LNCaP clone FGC (cell line): ENCODE measurements around the gene SLC41A2.

Source experiments
- DNase-seq: peaks from one replicate; pipeline ENCODE4 v3.0.0-alpha.2; 2011; ENCODE audit warnings: low read depth
- H3K4me3 ChIP-seq: 2 replicates; pipeline ENCODE4 v1.5.1; 2011; ENCODE audit warnings: mild to moderate bottlenecking, low read depth, low read length, control low read depth
- TF ChIP-seq, protein P1 (sequence below): IDR thresholded peaks from 2 replicates; pipeline ENCODE4 v1.5.1; 2012; ENCODE audit warnings: mild to moderate bottlenecking; ENCODE audit not compliant: control insufficient read depth, insufficient read depth; ENCODE audit errors: extremely low read depth

Gene SLC41A2

DNA sequence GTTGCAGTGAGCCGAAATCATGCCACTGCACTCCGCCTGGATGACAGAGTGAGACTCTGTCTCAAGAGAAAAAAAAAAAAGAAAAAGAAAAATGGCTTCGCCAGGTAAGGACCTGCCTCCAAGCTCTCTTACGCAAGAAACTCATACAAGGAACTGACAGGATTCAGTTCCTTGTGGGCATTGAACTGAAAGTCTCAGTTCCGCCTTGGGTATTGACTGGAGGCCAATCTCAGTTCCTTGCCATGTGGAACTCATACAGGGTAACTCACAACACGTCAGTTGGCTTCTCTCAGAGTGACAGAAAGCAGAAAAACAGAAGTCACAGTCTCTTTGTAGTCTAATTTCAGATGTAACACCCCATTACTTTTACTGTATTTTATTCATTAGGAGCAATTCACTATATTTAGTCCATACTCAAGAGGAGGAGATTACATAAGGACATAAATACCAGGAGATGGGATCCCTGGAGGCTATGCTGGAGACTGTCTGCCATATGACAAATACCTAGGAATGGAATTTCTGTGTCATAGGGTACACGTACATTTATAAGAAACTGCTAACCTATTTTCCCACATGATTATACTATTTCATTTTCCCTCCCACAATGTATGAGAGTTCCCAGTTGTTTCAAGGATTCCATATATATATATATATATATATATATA is 16.7 kb upstream of the SLC41A2 start:
- H3K4me3 ChIP-seq = no peak overlapping the region
- no peak for DNase-seq
- TF ChIP-seq, protein P1, sequence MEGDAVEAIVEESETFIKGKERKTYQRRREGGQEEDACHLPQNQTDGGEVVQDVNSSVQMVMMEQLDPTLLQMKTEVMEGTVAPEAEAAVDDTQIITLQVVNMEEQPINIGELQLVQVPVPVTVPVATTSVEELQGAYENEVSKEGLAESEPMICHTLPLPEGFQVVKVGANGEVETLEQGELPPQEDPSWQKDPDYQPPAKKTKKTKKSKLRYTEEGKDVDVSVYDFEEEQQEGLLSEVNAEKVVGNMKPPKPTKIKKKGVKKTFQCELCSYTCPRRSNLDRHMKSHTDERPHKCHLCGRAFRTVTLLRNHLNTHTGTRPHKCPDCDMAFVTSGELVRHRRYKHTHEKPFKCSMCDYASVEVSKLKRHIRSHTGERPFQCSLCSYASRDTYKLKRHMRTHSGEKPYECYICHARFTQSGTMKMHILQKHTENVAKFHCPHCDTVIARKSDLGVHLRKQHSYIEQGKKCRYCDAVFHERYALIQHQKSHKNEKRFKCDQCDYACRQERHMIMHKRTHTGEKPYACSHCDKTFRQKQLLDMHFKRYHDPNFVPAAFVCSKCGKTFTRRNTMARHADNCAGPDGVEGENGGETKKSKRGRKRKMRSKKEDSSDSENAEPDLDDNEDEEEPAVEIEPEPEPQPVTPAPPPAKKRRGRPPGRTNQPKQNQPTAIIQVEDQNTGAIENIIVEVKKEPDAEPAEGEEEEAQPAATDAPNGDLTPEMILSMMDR = no peak

- no peak for DNase-seq
- H3K4me3 ChIP-seq = no peak overlapping the region
- TF ChIP-seq, protein P1 = no peak
Observed at GRCh38 chr12:104973250-104973649, 15.2 kb upstream of the SLC41A2 start.

DNA sequence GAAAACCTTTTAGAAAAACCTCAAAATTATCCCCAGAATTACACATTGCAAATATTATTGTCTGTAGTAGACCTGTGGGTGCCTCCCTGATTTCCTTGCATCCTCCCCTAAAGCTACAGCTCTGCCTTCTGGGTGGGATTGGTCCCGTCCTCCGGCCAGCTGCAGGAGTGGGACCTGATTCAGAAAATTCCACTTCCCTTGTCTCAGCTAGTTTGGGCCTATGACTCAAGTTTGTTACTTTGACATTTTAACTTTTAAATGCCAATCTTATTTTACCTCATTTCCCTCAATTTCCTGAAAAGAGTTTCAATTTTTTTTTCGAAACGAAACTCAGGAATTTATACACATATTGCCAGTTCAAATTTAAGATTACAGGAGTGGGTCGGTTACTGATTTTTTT is 13.2 kb upstream of the SLC41A2 start:
- H3K4me3 ChIP-seq = no peak overlapping the region
- DNase-seq = no peak
- TF ChIP-seq, protein P1 = no peak

- no peak for DNase-seq
- TF ChIP-seq, protein P1 = no peak
- no peak overlapping the region for H3K4me3 ChIP-seq
Observed at GRCh38 chr12:104969343-104969742, 11.3 kb upstream of the SLC41A2 start.

DNA sequence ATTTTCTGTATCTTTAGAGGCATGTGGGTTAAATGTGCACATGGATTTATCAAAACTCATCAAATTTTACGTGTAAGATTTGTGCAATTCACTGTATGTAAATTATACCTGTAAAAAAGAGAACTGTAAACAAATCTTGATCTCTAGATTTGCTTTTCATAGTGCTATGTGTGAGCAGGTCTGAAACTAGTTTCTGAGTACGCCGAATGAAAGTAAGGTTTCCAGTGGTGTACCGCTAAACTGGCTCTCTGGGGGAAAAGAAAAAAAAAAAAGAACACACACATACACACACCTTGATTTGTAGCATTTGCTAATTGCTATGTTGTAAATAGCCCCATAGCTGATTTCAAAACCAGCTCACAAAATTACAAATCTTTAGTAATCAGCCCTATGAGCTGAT is 8.6 kb upstream of the SLC41A2 start:
- TF ChIP-seq, protein P1 = no peak
- no peak for DNase-seq
- no peak overlapping the region for H3K4me3 ChIP-seq

DNA sequence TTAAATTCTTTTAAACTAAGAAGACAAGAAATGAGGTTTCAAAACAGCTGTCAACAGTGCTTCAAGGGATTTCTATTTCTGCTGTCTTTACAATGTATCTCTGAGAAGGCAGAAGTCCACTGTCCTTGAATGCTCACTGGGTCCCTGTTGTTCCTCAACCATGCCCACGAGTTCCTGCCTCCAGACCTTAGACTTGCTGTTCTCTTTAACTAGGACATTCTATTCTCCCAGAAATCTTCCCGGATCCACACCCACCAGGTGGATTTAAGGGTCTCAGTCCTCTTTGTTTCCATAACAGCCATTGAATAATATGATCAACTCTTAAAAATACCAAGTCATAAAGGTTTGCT is 6.7 kb upstream of the SLC41A2 start:
- no peak overlapping the region for H3K4me3 ChIP-seq
- TF ChIP-seq, protein P1 = no peak
- DNase-seq = no peak
